AG04449 (cell line): ENCODE results near the gene DCLRE1A.

Experiments used
- CTCF ChIA-PET: fragments of 350-600 bp; formaldehyde crosslinking; extraction: SDS; loops from one replicate; lab custom pipeline; 2021; ENCODE audit warnings: antibody characterized with exemption; lab: Yijun Ruan, JAX
- POLR2A ChIA-PET: fragments of 400-600, 350-600 bp; formaldehyde crosslinking; extraction: SDS; loops from one replicate; lab custom pipeline; 2020; ENCODE audit warnings: antibody characterized with exemption, inconsistent platforms; lab: Yijun Ruan, JAX
- DNase-seq: peaks from one replicate; pipeline ENCODE4 v3.0.0-alpha.2; 2010; ENCODE audit warnings: low read depth, low spot score
- H3K4me3 ChIP-seq: 2 replicates; pipeline ENCODE4 v1.5.1; 2011; ENCODE audit warnings: low read depth, mild to moderate bottlenecking, control low read depth, low read length
- TF ChIP-seq, protein P1 (sequence below): IDR thresholded peaks from one replicate; pipeline ENCODE4 v1.5.1; 2011; ENCODE audit warnings: mild to moderate bottlenecking, moderate library complexity, low read length, control low read depth, inconsistent platforms; ENCODE audit not compliant: insufficient read depth; ENCODE audit errors: missing control alignments

Gene DCLRE1A

DNA sequence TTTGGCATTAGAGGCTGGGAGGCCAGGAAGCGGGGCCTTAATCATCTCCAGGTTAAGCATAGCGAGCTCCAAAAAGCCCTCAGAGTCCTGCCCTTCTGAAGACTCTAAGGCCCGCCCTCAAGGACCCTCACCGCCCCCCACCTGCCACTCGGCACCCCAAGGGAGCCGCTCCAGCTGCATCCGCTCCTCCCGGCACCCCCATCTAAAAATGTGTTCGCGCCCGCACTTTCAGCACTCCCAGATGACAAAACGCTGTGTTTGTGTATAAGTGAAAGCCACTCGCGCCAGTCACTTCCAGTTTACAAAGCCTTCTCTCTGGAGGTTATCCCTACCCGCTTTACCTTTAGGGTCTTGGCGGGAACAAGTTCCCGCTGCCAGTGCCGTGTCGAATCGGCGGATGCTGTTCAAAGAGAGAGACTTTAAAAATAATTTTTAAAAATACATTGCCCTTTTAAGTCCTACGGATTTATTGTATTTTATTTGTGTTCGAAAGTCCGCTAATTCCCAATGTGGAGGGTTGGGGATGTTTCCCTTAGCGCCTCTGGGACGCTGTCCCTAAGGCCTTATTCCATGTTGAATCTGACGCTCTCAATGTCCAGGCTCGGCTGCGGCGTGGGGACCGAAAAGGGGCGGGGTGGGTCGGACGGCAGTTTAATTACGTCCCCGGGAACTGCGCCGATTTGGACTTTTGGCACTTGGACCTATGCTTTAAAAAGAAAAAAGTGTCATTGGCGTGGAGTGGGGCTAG is at the start of gene DCLRE1A, which contains the start of gene NHLRC2:
DCLRE1A (minus strand) TSS at position 70 of the 748 bp plus-strand sequence. CDS start 900 bp downstream, outside the sequence.
NHLRC2 (plus strand) TSS at position 649 of the 748 bp plus-strand sequence. CDS start 212 bp downstream, outside the sequence.
- ChIA-PET CTCF (interaction anchor here (0.5 to 0.9 kb wide), 2 partner anchors 55 to 140 kb away, joined by 3 read pairs; no protein-coding TSS in a partner anchor), POLR2A (no interaction called here)
- TF ChIP-seq, protein P1, sequence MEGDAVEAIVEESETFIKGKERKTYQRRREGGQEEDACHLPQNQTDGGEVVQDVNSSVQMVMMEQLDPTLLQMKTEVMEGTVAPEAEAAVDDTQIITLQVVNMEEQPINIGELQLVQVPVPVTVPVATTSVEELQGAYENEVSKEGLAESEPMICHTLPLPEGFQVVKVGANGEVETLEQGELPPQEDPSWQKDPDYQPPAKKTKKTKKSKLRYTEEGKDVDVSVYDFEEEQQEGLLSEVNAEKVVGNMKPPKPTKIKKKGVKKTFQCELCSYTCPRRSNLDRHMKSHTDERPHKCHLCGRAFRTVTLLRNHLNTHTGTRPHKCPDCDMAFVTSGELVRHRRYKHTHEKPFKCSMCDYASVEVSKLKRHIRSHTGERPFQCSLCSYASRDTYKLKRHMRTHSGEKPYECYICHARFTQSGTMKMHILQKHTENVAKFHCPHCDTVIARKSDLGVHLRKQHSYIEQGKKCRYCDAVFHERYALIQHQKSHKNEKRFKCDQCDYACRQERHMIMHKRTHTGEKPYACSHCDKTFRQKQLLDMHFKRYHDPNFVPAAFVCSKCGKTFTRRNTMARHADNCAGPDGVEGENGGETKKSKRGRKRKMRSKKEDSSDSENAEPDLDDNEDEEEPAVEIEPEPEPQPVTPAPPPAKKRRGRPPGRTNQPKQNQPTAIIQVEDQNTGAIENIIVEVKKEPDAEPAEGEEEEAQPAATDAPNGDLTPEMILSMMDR = no peak
- H3K4me3 ChIP-seq = peak within 1 kb of the TSS; percentile 86
- DNase-seq = no peak

DNA sequence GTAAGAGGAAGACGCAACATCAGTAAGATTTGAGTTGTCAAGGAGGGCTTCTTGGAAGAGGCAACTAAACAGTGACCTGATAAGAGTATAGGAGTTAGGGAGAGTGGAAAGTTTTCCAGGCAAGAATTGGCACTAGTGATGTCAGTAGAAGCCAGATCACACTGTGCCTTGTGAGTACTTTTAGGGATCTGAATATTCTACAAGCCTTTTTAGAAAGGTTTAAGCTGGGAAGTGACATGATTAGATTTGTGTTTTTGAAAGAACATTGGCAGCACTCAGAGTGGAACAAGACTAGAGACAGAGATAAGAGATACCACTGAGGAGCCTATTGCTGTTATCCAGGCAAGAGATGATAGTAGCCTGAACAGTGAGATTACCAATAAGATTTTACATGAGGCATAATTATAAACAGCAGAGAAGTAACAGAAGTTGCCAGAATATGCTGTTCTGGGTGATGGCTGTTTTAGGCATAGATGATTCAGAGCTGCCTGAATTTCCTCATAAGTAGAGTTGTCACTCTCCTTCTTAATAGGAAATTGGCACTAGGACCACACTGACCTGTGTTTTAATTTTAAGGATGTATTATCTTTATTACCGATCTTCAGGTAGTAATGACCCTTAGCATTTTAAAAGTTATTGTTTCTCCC is 46.2 kb upstream of the DCLRE1A start:
- TF ChIP-seq, protein P1 = no peak
- no peak for DNase-seq
- ChIA-PET CTCF (no interaction called here), POLR2A (no interaction called here)
- H3K4me3 ChIP-seq = no peak overlapping the region

DNA sequence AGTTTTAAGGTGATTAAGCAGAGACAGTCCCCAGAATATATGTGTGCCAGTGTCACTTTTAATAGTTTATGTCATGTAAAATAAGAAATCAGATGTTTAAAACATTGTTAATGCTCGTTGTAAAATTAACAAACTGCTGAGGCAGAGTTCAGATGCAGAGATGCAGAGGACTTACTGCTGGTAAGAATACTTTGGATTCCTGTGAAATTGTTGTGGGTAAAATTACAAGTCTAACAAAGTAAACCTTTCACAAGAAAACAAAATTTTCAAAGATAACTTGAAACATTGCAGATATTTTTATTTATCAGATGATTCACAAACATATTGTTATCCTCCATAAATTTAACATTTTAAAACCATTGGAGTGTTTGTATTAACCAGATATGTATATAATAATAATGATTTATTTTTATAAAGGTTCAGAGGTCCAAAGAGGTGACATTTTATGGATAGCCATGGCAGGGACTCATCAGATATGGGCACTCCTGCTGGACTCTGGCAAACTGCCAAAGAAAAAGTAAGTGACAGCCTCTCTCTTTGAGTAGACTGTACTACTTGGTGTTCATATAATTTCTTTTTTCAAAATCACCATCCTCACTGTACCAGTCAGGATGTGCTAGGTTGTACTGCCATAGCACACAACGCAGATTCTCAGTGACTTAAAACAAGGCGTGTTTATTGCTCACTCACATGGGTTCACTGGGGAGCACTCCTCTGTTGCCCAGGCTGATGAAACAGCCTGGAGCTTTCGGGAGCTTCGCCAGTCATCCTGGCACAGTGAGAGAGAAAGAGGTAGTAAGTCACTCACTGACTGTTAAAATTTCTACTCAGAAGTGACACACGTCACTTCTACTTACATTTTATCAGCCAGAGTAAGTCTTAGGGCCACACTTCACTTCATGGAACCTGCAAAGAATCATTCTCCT is 44.1 kb upstream of the DCLRE1A start:
- no peak for DNase-seq
- TF ChIP-seq, protein P1 = no peak
- POLR2A ChIA-PET = no interaction called here
- CTCF ChIA-PET = no interaction called here
- no peak overlapping the region for H3K4me3 ChIP-seq

DNA sequence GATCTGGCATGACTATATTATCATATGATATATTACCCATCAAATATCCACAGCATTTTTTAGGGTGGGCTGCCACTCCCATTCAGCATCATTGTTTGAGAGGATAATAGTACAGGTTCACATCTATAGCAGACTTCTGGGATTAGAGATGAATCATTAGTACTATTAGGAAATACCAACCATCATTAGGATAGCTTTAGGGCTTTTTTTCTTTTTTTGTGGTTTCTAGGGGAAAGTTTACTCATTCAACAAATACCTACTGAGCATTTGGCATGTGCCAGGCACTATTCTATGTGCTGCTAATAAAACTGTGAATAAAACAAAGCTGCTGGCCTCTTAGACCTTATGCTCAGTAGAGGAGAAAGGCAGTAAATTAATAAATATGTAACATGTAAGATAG is 41.1 kb upstream of the DCLRE1A start:
- TF ChIP-seq, protein P1 = no peak
- ChIA-PET CTCF (no interaction called here), POLR2A (interaction anchor here (0.7 kb wide), 1 partner anchor 214 kb away, joined by 3 read pairs; no protein-coding TSS in a partner anchor)
- no peak for DNase-seq
- no peak overlapping the region for H3K4me3 ChIP-seq

DNA sequence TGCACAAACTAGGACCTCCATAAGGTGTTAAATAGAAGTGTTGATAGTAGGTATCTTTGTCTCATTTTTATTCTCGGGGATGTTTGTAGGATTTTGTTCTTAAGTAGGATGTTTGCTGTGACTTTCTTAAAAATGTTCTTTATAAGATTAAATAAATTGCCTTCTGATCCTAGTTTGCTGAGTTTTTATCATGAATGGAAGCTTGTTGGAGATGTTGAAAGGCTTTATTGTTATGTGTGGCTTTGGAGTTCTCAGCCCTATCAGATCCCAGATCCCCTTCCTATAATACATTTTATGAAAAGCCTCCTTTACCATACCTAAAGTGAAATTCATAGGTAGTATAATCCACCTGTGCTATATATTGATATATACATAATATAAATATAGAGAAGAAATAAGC is 40.7 kb upstream of the DCLRE1A start:
- DNase-seq = no peak
- ChIA-PET CTCF (no interaction called here), POLR2A (no interaction called here)
- H3K4me3 ChIP-seq = no peak overlapping the region
- TF ChIP-seq, protein P1 = no peak
